Activated T-helper 1 cell treated with anti-CD3 and anti-CD28 coated beads, Interleukin-12 subunit alpha, Interleukin-12 subunit beta, Interleukin-2, Interleukin-4 antibody, amounts not matched to agents 30 ng/mL and 10 ng/mL and 1 ng/mL, durations not matched to agents 14 hours and 24 hours and 36 hours (primary cell): Measurements from ENCODE around the gene FAM53A. TPM values are rescaled to one million over a fixed set of nuclear protein-coding genes. Genes with fewer than 3 reads are reported as not detected.
"Not testable (repeated sequence)": the region's sequence is repeated elsewhere in the genome, so short reads cannot be mapped to it uniquely, and the experiment has no call there.

Source experiments
- DNase-seq: peaks from one replicate; pipeline ENCODE4 v3.0.0; 2021; ENCODE audit warnings: low spot score
- H3K27ac Mint-ChIP-seq: one replicate; pipeline ENCODE4 v1.8.0; 2021; ENCODE audit warnings: mild to moderate bottlenecking, mixed read lengths
- H3K27me3 Mint-ChIP-seq: one replicate; pipeline ENCODE4 v1.8.0; 2022; ENCODE audit warnings: mild to moderate bottlenecking, moderate library complexity, mixed read lengths; ENCODE audit not compliant: insufficient read depth
- H3K36me3 Mint-ChIP-seq: one replicate; pipeline ENCODE4 v1.8.0; 2021; ENCODE audit warnings: low read depth, mixed read lengths
- H3K4me1 Mint-ChIP-seq: one replicate; pipeline ENCODE4 v1.8.0; 2021; ENCODE audit warnings: low read depth, mixed read lengths
- H3K4me3 Mint-ChIP-seq: one replicate; pipeline ENCODE4 v1.8.0; 2021; ENCODE audit warnings: mild to moderate bottlenecking, moderate library complexity, mixed read lengths
- H3K9me3 Mint-ChIP-seq: one replicate; pipeline ENCODE4 v1.8.0; 2021; ENCODE audit warnings: mixed read lengths
- intact Hi-C: fragments of 100-400 bp; cut with micrococcal nuclease; formaldehyde crosslinking; loops from one replicate; pipeline ENCODE4 v1.15.1; 2024
- total RNA-seq: library from RNA; stranded (reverse); gene quantifications from 2 replicates; pipeline ENCODE4 v1.2.3, GENCODE V29; 2022

The FAM53A gene
- total RNA-seq, 1 donor from 2014 or later = 2.5 TPM

DNA sequence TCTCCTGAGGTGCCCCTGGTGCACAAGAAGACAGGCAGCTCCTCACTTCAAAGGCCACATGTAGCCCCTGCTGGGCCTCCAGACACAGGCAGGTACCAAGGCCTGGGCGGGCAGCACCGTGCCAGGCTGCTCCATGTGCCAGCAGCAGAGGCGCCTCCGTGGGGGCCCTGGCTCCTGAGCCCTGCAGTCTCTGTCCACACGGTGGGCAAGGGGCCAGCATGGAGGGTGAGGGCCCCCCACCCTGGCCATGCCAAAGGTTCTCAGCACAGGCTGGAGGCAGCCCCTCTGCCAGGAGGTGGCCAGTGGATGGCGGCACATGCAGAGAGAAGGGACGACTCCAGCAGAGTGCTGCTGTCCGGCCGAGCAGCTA lies 72.6 kb downstream of the FAM53A start:
- H3K4me1 Mint-ChIP-seq = no peaks in the 10 kb centered on the region
- no peak overlapping the region for H3K27ac Mint-ChIP-seq
- H3K27me3 Mint-ChIP-seq = peaks cover 2% of the 10 kb centered on the region
- H3K4me3 Mint-ChIP-seq = no peak overlapping the region
- H3K36me3 Mint-ChIP-seq = no peaks in the 10 kb centered on the region
- intact Hi-C loops = no loop called here
- peaks cover 6% of the 10 kb centered on the region for H3K9me3 Mint-ChIP-seq
- no peak for DNase-seq

DNA sequence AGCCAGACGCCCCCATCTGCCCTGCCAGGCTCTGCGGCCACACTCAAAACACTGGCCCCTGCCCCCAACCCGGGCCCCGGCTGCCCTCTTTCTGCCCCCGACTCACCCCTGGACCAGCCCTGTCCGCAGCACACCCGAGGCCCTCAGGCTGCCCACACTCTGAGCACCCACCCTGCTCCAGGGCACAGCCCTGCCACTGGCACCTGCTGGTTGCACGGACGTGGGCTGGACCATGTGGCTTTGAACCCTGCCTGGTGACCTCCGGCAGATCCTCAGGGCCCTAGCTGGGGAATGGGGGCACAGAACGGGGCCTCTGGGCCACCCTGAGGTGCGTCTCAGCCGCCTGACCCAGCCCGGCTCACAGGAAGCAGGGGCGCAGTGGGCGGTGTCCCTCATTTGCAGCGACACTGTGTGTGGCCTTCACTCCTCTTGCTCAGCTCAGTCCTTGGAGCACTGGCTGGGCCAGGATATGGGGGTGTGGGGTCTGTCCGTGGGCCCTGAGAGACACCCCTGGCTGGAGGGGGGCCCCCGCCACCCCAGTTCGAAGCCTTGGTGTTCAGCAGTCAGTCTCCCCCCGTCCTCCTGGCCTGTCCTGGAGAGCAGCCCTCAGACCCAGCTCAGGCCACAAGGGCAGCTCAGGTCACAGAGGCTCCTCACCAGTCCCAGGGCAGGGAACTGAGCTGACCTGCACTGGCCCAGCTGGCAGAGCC lies 73.2 kb downstream of the FAM53A start:
- peaks cover 2% of the 10 kb centered on the region for H3K27me3 Mint-ChIP-seq
- H3K4me3 Mint-ChIP-seq = no peak overlapping the region
- H3K27ac Mint-ChIP-seq = no peak overlapping the region
- peaks cover 6% of the 10 kb centered on the region for H3K9me3 Mint-ChIP-seq
- intact Hi-C loops = no loop called here
- no peak for DNase-seq
- no peaks in the 10 kb centered on the region for H3K4me1 Mint-ChIP-seq
- H3K36me3 Mint-ChIP-seq = no peaks in the 10 kb centered on the region

DNA sequence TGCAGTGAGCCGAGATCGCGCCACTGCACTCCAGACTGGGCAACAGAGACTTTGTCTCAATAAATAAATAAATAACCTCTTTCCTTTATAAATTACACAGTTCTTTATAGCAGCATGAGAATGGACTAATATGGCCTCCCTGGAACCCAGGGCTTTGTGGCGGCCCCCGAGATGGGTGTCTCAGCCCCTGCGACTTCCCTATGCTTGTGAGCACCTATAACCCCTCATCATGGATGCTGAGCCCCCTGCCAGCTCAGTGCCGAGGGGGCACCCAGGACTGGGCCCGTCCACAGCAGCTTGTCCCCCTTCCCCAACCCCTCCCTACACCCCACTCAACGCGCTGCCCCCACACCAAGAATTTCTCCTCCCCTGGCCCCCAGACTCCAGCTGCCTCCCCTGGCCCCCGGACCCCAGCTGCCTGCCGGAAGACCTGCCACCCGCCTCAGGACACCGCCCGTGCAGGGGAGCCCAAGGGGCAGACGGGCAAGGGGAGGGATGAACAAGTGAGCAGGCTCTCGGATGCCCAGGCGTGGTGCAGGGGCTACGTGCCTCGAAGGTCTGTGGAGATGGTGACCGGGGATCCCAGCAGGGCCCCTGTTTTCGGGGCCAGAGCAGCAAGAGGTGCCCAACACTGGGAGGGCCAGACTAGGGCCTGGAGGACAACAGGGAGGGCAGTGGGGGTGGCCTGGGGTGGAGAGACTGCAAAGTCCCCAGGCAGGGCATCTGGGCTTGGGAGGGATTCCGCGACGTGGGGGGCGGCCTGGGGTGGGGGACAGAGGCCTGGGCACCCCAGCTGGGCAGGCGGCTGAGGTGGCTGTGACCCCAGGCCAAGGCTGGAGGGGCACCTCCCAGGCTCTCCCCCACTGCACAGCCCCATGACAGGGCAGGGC lies 74.0 kb downstream of the FAM53A start:
- DNase-seq = no peak
- intact Hi-C loops = no loop called here
- peaks cover 2% of the 10 kb centered on the region for H3K27me3 Mint-ChIP-seq
- no peak overlapping the region for H3K27ac Mint-ChIP-seq
- peaks cover 6% of the 10 kb centered on the region for H3K9me3 Mint-ChIP-seq
- no peaks in the 10 kb centered on the region for H3K4me1 Mint-ChIP-seq
- no peak overlapping the region for H3K4me3 Mint-ChIP-seq
- H3K36me3 Mint-ChIP-seq = no peaks in the 10 kb centered on the region

DNA sequence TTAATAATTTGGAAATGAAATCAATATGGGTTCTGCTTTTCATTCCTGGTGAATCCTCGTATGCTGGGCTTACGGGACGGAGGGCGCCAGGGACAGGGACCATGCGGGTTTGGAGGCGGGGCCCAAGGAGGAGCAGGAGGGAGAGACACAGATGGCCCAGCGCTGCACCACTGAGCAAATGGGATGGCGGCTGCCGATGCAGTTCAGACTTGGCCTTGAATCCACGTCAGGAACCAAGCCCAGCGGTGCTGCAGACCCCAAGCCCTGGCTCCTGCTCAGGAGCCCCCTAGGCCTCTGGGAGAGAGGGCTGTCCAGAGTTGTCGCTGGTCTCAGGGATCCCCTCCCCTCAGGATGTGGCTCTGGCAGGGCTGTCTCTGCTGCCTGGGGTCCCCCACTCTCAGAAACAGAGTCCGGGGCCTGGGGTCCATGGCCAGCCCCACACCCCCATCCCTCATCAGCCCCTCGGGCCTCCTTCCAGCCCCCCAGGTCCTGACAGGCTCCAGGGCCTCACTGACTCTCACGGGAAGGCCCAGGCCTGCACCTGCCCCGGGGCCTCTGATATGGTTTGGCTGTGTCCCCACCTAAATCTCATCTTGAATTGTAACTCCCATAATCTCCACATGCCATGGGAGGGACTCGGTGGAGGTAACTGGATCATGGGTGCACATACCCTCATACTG lies 75.2 kb downstream of the FAM53A start:
- DNase-seq = no peak
- Mint-ChIP-seq H3K4me1 (no peaks in the 10 kb centered on the region), H3K9me3 (no peaks in the 10 kb centered on the region), H3K4me3 (no peak overlapping the region), H3K27ac (no peak overlapping the region), H3K27me3 (peaks cover 2% of the 10 kb centered on the region), H3K36me3 (no peaks in the 10 kb centered on the region)
- intact Hi-C loops = no loop called here

DNA sequence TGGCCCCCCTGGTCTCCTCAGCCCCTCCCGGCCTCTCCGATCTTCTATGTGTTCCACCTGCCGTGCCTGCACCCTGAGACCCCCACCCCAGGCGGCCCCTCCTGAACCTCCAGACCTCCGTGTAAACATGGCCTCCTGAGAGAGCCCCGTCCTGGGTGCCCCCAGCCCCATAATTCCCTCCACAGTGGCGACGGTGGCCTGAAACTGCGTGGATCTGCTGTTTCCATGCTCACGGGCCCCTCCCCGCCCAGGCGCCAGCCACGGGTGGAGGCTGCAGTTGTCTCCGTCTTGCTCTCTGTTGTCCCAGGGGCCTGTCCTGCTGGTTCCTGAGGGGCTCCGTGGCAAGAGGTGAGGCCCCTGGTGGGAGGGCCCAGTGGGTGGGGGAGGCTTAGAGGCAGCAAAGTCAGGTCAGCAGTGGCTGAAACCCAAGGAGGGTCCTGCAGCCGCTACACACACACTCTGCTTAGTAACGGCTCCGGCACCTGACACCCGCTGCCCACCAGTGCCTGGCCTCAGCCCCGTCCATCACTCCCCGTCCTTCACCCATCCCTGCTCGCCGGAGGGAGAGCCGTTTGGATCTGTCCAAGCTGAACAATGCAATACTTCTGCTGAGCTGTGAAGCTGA lies 75.8 kb downstream of the FAM53A start:
- H3K4me3 Mint-ChIP-seq = no peak overlapping the region
- H3K36me3 Mint-ChIP-seq = no peaks in the 10 kb centered on the region
- intact Hi-C loops = no loop called here
- no peaks in the 10 kb centered on the region for H3K4me1 Mint-ChIP-seq
- peaks cover 2% of the 10 kb centered on the region for H3K27me3 Mint-ChIP-seq
- H3K27ac Mint-ChIP-seq = no peak overlapping the region
- H3K9me3 Mint-ChIP-seq = no peaks in the 10 kb centered on the region
- DNase-seq = no peak

DNA sequence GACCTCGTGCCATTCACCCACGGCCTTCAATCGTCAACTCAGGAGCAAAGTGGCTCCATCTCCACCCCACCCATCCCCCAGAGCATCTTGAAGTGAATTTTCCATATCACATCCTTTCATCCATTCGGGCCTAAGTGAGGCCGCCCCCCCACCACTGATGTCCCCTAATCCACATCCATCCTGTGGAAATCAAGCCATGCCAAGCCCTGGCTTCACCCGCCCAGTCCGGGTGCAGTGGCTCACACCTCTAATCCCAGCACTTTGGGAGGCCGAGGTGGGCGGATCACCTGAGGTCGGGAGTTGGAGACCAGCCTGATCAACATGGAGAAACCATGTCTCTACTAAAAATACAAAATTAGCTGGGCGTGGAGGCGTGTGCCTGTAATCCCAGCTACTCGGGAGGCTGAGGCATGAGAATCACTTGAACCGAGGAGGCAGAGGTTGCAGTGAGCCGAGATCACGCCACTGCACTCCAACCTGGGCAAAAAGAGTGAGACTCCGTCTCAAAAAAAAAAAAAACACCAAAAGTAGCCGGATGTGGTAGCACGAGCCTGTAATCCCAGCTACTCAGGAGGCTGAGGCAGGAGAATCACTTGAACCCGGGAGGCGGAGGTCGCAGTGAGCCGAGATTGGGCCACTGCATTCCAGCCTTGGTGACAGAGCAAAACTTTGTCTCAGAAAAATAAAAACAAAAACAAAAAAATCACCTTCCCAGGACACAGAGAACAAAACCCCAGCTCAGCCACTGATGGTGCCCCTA lies 76.5 kb downstream of the FAM53A start:
- H3K4me1 Mint-ChIP-seq, H3K27ac Mint-ChIP-seq, H3K27me3 Mint-ChIP-seq, DNase-seq, H3K9me3 Mint-ChIP-seq, intact Hi-C loops, H3K36me3 Mint-ChIP-seq, H3K4me3 Mint-ChIP-seq: not testable (repeated sequence)

DNA sequence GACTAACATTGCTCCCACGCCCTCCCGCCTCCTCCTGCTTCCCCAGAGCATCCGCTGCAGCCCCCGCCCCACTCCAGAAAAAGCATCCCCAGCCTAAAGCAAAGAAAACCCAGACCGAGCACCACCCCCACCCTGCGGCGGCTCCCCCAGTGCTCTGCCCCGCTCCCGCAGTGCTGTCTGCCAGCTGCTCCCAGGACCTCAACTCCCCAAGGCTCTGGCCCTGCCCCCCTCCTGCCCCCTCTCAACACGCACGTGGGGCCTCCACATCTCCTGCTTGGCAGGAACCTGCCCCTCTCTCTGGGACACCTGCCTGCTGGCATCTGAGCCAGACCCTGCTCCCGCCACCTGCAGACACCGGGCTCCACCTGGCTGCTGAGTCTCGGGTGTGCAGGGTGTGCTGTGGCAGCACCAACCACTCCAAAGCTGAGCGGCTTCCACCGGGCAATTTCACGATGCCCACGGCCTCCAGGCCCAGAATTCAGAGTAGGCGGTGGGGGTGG lies 79.4 kb downstream of the FAM53A start:
- Mint-ChIP-seq H3K9me3 (no peaks in the 10 kb centered on the region), H3K27ac (no peak overlapping the region), H3K4me3 (no peak overlapping the region), H3K4me1 (no peaks in the 10 kb centered on the region), H3K27me3 (peaks cover 2% of the 10 kb centered on the region), H3K36me3 (no peaks in the 10 kb centered on the region)
- no peak for DNase-seq
- intact Hi-C loops = no loop called here

DNA sequence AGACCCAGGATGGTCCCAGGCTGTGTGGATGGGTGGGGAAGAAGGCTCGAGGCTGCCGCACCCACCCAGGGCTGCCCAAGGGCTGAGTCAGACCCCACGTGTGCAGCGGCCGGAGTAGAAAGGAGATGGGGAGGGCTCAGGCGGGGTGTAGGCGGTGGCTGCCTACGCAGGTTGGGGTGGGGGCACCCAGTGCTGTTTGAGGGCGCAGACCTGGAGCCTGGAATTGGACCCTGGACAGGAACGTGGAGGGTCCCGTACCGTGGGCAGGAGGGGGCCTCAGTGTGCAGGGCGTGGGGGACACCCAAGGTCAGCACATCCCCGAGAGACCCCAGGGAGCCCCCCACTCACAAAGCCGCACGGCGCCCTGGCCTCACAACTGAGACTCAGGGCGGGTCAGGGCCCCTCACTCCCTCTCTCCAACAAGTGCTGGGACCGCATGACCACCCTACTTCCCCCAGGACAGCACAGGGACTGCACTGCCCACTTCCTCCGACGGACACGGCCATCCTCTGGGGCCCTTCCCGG lies 79.9 kb downstream of the FAM53A start:
- H3K27me3 Mint-ChIP-seq = peaks cover 2% of the 10 kb centered on the region
- no peaks in the 10 kb centered on the region for H3K4me1 Mint-ChIP-seq
- intact Hi-C loops = no loop called here
- H3K9me3 Mint-ChIP-seq = no peaks in the 10 kb centered on the region
- no peak for DNase-seq
- no peak overlapping the region for H3K4me3 Mint-ChIP-seq
- no peak overlapping the region for H3K27ac Mint-ChIP-seq
- no peaks in the 10 kb centered on the region for H3K36me3 Mint-ChIP-seq

DNA sequence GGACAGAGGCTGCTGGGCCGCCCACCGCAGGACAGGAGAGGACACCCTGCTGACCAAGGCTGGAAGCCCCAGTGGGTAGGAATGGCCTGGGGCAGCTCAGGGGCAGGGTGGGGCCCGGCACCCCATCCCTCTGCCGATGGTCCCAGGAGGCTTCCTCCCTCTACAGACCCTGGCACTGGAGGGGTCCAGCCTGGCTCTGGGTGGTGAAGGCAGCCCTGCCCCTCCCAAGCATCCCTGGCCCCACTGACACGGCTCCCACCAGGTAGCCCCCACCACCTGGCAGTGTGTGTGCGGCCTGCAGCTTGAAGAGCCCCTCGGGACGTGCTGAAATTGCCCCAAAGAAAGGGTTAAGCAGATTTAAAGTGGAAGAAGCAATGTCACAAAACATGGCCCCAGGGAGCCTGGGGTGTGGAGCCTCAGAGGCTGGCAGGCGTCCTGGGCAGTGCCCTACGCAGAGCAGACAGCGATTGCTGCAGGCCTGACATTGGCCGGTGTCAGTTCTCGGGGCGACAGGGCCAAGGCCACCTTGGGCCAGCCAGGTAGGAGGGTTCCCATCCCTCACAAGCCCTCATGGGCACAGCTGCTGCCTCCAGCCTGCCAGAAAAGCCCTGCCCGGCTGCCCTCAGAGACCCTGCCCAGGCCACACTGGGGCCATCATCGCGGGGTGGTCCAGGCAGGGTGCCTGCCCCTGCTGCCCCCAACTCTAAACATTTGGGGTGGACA lies 80.5 kb downstream of the FAM53A start:
- Mint-ChIP-seq H3K4me1 (no peaks in the 10 kb centered on the region), H3K27ac (no peak overlapping the region), H3K4me3 (no peak overlapping the region), H3K36me3 (no peaks in the 10 kb centered on the region), H3K9me3 (no peaks in the 10 kb centered on the region), H3K27me3 (peaks cover 2% of the 10 kb centered on the region)
- intact Hi-C loops = no loop called here
- no peak for DNase-seq

DNA sequence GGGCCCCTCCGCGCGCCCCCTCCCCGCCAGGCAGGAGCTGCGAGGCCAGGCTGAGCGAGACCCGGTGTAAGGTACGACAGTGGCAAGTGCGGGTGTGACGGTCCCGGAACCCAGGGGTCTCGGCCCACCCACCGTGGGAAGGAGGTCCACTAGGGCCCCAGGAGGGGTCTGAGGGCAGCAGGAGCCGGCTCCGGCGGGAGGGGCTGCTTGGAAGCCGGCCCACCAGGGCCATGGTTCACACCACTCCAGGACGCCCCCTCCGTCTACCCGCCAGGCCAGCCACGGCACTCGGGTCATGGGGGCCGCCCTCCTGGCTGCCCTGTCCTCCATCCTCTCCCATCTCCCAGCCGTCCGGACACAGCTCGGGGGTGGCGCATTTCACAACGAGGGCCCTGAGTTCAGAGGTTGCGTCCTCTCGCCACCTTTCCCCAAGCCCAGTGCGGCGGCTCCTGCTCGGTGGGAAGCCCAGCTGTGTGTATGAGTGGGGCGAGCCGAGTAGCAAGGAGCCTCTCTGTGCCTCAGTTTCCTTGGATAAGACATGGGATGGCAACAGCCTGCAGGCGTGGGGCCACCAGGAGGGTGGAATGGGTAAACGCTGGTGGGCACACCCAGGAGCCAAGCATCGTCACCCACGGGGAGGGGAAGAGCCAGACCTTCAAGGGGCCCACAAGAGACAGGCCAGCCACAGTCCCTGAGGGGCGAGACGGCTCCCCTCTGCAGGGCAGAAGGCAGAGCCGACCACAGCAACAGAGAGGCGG lies 81.3 kb downstream of the FAM53A start:
- H3K27me3 Mint-ChIP-seq = peaks cover 2% of the 10 kb centered on the region
- H3K27ac Mint-ChIP-seq = no peak overlapping the region
- no peaks in the 10 kb centered on the region for H3K9me3 Mint-ChIP-seq
- no peak overlapping the region for H3K4me3 Mint-ChIP-seq
- intact Hi-C loops = no loop called here
- no peaks in the 10 kb centered on the region for H3K36me3 Mint-ChIP-seq
- no peaks in the 10 kb centered on the region for H3K4me1 Mint-ChIP-seq
- no peak for DNase-seq
